ENCODE results near the gene ACOT12.

- TF ChIP-seq, protein P1, sequence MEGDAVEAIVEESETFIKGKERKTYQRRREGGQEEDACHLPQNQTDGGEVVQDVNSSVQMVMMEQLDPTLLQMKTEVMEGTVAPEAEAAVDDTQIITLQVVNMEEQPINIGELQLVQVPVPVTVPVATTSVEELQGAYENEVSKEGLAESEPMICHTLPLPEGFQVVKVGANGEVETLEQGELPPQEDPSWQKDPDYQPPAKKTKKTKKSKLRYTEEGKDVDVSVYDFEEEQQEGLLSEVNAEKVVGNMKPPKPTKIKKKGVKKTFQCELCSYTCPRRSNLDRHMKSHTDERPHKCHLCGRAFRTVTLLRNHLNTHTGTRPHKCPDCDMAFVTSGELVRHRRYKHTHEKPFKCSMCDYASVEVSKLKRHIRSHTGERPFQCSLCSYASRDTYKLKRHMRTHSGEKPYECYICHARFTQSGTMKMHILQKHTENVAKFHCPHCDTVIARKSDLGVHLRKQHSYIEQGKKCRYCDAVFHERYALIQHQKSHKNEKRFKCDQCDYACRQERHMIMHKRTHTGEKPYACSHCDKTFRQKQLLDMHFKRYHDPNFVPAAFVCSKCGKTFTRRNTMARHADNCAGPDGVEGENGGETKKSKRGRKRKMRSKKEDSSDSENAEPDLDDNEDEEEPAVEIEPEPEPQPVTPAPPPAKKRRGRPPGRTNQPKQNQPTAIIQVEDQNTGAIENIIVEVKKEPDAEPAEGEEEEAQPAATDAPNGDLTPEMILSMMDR (conservative IDR thresholded peaks at IDR 0.05 in 1 of 2, IDR thresholded peaks at IDR 0.05 in 1 of 2; ENCODE audit: low read depth in 1 of 2, low read length in 2 of 2): no peak
- no peak for TF ChIP-seq EZH2 (IDR thresholded peaks at IDR 0.05; ENCODE audit: low read length, missing control alignments)
Observed at GRCh38 chr5:81349161-81349560, 44.8 kb downstream of the ACOT12 start.

All from fibroblast of lung (primary cell).